NCI-H524 treated with DMSO at 0.1 percent for 48 hours (cell line): ENCODE results near the gene MROH2A.
A peak's percentile ranks its signal among the peaks of the same experiment; 100 is the strongest.

ENCODE experiments used
- DNase-seq: peaks from one replicate; lab custom pipeline; 2025; lab: John Stamatoyannopoulos, UW

The MROH2A gene

DNA sequence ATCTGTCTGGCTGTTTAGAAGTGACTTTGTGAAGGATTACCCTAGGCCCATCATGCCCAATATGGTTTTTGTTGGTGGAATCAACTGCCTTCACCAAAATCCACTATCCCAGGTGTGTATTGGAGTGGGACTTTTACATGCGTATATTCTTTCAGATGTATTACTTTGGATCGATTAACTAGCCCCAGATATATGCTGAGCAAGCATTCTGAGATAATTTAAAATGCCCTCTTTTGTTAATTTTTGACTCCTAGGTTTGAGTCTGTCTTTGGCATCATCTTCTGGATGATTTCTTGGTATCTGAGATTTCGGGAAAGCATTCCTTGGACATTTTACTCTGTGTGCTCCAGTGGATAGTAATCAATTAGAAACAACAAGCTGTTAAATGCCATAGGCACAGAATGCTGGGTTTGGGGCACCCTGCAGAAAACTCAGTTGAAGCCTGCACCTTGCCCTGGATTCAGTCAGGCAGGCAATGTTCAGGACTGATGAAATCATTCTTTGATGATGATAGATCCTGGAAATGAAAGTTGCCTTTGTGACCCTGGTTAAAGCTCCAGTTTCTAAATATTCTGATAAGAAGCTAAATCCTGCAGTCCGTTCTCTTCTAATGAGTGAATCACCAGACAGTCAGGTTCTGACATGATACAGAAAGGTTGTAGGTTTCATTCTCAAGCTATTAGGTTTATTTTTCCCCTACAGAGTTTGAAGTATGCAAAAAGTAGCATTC lies 16.9 kb upstream of the MROH2A start:
- DNase-seq = no peak

DNA sequence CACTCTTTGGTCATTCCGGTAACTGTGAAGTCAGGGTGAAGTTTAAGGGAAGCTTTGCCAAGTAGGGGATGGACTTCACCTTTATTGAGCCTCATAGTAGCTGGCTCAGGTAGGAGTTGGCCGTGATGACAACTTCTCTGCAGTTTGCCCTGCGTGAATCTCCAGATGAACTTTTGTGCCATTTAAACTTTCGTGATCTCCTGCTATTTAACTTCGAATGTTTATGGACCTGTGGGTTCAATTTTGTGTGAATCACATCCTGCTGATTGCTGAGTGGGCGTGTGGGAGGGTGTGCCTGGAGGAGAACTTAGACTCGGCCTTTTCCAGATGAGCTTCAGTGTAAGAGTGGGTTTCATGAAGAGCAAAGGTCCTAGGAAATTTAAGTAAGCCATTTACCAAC lies 13.9 kb upstream of the MROH2A start:
- no peak for DNase-seq

GRCh38 chr2:233764761-233765160 lies 13.4 kb upstream of the MROH2A start:
- no peak for DNase-seq

GRCh38 chr2:233766416-233766815 lies 11.7 kb upstream of the MROH2A start:
- no peak for DNase-seq

DNA sequence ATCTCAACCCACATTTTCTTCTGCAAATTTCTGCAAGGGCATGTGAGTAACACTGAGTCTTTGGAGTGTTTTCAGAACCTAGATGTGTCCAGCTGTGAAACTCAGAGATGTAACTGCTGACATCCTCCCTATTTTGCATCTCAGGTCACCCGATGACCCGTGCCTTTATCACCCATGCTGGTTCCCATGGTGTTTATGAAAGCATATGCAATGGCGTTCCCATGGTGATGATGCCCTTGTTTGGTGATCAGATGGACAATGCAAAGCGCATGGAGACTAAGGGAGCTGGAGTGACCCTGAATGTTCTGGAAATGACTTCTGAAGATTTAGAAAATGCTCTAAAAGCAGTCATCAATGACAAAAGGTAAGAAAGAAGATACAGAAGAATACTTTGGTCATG lies 10.1 kb upstream of the MROH2A start:
- DNase-seq = no peak

DNA sequence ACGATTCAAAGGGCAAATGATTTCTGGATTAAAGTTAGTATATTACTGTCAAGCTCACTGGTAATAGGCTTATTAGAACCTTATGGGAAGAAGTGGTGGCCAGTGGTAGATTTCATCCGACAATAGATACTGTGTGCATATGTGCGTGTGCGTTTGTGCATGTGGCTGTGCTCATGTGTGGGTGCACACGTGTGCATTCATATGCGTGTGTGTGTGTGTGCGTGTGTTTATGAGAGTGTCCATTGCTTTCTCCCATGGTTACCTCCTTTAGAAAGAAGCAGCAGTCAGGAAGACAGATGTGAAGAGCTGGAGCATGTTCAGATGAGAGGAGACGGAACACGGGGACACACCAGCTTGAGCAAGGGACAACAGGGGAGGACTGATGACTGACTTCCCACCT lies 8.9 kb upstream of the MROH2A start:
- DNase-seq = no peak

GRCh38 chr2:233772153-233772552 lies 6.0 kb upstream of the MROH2A start:
- no peak for DNase-seq

DNA sequence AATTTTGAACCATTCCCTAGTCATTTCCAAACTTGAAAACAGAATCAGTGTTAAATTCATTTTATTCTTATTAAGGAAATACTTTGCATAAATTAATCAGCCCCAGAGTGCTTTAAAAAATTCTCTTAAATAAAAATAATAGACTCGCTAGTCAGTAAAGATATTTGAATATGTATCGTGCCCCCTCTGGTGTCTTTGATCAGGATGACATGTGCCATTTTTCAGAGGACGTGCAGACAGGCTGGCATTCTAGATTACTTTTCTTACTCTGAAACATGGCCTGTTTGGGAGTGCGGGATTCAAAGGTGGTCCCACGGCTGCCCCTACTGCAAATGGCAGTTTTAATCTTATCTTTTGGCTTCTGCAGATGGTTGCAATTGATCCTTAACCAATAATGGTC lies 5.5 kb upstream of the MROH2A start:
- DNase-seq = no peak

GRCh38 chr2:233773854-233774253 lies 4.3 kb upstream of the MROH2A start:
- no peak for DNase-seq

DNA sequence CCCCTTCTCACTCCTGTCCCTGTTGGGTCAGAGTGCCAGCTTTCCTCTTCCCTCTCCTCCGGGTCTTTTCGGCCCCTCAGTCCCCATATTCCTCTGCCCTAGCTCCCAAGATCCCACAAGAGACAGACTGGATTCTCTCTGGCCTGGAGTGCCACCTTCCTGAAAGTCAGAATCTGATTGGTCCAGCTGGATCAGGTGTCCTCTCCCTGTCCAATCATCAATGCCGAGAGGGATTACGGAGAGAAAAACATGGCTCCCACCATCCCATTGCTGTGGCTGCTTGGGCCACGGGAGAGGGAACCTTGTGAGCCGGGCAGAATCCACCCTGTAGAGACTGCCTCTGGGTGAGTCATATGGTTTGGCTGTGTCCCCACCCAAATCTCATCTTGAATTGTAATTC lies 2.7 kb upstream of the MROH2A start:
- no peak for DNase-seq

GRCh38 chr2:233779722-233780121 lies 1.6 kb downstream of the MROH2A start:
- DNase-seq = no peak

DNA sequence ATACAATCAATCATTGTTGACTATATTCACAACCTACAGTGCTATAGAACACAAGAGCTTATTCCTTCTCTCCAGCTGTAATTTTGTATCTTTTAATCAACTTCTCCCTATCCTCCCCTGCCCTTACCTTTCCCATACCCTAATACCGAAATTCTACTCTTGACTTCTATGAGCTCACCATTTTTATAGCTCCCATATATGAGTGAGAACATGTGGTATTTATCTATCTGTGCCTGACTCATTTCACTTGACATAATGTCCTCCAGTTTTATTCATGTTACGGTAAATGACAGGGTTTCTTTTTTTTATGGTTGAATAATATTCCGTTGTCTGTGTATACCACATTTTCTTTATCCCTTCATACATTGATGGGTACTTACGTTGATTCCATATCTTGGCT lies 2.6 kb downstream of the MROH2A start:
- no peak for DNase-seq

- DNase-seq = no peak
Measured at GRCh38 chr2:233789554-233789953, 11.4 kb downstream of the MROH2A start.

DNA sequence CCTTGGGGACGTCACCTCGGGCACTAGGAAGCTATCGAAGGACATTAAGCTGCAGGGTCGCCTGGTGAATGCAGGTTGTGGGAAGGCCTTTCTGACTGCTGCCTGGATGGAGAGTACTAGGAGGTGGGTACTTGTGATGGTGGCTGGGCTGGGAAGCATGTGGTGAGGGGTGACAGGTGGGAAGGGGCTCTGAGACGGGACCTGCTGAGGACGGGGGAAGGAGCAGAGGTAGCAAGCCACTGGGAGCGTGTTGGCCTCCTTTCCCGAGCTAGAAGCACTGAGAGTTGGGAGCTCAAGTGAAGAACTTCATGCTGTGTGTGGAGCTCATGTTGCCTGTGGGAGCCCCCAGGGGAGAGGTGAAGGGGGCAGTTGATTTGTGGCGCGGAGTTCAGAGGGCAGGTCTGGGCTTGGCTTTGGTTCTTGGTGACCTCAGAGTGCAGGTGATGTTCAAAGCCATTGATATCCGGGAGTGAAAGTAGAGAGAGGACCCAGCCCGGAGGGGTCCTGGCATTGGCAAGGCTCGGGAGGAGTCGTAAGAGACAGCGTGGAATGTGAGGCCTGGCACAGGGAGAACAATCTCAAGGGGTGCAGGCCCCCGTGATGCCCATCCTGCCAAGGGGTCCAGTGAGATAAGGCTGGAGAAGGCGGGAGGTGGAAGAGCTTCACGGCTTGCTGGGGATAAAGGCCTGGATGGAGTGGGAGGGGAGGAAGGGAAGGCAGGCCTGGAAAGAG lies 13.2 kb downstream of the MROH2A start:
- no peak for DNase-seq

DNA sequence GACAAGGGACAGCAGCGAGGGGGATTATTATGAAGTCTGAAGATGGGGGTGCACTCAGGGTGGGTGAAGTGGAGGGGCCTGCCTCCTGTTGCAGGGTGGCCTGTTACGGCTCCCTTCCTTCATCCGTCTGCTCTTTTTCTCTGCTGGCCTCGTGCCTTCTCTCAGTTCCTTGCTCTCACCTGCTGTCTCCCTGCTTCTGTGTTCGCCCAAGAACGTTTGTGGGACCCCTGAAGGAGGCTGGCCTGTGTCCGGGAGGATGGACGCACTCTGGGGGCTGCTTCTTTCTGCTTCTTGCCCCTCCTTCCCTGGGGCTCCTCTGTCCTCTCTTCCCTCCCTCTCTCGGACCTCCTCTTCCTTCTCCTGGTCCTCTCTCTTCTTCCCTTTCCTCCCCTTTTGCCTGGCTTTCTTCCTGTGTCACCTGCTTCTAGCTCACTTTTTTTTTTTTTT lies 13.8 kb downstream of the MROH2A start:
- no peak for DNase-seq

DNA sequence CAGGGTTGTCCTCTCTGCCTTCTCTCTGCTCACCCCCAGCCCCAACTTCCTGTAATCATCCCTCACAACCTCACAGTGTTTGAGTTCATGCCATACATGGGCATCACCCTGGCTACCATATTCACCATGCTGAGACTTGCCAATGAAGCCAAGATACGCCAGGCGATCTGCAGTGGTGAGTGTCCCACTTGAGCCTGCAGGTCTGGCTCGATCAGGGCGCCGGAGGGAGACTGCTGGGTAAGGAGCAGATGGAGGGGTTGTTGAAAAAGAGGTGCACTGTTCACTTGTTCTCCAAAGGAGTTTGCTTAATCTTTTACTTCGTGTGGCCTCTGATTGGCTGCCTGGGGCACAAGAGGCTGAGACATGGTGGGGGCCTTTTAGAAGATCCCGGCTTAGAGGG lies 14.6 kb downstream of the MROH2A start:
- no peak for DNase-seq

- no peak for DNase-seq
Measured at GRCh38 chr2:233793465-233794127, 15.5 kb downstream of the MROH2A start.

DNA sequence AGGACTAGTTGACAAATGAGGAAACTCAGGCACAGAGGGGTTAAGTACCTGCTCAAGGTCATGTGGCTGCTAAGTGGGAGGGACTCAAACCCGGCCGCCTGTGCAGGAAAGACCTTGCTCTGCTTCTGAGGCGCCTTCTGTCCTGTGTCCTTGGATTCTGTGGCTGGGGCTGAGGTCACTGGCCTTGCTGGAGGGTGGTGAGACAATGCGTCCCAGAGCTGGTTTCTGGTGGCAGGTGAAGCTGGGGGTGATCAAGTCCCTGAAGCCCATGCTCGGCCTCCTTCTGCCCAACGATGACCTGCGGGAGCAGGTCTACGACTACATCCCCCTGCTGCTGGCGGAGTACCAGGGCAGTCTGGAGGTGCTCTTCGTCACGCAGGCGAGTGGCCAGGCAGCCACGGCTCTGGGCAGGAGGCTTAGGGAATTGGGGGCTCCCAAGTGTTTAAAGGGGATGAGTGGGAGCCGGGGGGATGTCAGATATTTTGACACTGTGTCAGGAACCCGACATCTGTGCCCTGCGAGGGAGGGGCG lies 16.1 kb downstream of the MROH2A start:
- no peak for DNase-seq

GRCh38 chr2:233795735-233796171 lies 17.6 kb downstream of the MROH2A start:
- DNase-seq = no peak

DNA sequence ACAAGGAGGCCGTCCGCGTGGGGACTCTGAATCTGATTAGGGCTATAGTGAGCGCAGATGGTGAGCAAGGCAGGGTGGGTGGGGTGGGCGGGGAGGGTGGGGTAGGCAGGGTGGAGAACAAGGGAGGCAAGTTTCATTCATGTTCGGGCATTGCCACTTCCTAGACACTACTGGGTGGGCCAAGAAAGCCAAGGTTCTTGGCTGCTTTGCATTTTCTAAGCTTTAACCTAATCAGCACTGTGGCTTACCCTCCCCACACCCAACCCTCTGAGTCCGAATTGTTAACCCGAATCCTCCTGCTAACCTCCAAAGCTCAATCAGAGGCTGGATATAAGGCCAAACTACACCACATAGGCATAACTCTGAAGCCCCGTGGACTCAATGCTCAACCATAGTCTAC lies 18.1 kb downstream of the MROH2A start:
- DNase-seq = no peak

- no peak for DNase-seq
Measured at GRCh38 chr2:233798335-233799086, 20.4 kb downstream of the MROH2A start.

DNA sequence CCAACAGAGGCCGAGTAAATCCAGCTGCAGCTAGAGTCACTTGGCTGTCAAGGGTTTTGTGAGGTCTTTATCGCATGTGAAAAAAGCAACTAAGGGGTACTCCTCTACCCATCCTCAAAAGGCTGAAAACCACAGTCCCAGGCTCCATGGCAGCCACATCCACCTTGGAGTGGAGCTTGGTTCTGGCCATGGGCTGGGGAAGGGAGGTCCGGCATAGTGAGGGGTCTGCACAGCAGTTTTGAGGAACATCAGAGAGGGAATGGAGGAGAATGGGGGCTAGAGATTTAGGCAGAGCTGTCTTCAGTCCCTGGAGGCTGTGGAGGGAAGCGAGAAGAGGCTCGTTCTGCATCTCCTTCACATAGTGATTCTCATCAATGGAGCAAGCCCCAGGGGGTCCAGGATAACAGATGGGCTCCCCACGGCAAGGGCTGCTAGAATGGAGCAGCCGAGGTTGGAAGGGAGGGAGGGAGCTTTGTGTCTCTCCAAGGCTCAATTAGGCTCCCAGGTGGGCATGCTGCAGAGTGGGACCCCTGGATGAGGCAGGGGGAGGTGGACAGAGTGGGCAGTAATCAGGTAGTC lies 21.0 kb downstream of the MROH2A start:
- DNase-seq = peak; percentile 22
